ENCODE results near the gene NFATC2.

Gene NFATC2

DNA sequence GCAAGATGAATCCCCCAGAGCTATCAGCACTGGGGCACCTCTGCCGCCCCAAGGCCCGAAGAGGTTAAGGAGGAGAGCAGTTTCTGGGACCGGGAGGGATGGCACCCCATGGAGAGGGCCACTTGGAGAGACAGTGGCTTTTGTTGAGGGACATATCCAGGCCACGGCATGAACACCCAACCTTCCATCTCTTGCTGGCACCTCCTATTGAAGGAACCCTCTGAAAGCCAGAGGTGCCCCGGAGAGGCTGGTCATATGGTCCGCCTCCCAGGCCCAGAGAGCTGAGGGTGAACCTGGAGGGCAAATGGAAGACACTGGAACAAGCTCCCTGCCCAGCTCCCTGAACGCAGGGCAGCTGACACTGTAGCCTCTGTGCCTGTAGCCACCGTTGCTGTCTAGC lies 167.0 kb downstream of the NFATC2 start:
- Histone ChIP-seq H3K4me3 (ENCODE audit: low read depth in 1 of 2, low read length in 2 of 2) (no peak overlapping the region), H3K27me3 (ENCODE audit: control insufficient read depth in 1 of 2, insufficient read depth in 2 of 2, low read length in 2 of 2) (no peaks in the 10 kb centered on the region), H3K27ac (ENCODE audit: low read depth, low read length) (no peak overlapping the region), H3K4me1 (ENCODE audit: insufficient read depth, low read length) (no peaks in the 10 kb centered on the region), H3K36me3 (ENCODE audit: insufficient read depth, low read length) (no peaks in the 10 kb centered on the region), H3K9me3 (ENCODE audit: low read length) (no peaks in the 10 kb centered on the region), H3K9ac (ENCODE audit: low read length) (no peak overlapping the region)

DNA sequence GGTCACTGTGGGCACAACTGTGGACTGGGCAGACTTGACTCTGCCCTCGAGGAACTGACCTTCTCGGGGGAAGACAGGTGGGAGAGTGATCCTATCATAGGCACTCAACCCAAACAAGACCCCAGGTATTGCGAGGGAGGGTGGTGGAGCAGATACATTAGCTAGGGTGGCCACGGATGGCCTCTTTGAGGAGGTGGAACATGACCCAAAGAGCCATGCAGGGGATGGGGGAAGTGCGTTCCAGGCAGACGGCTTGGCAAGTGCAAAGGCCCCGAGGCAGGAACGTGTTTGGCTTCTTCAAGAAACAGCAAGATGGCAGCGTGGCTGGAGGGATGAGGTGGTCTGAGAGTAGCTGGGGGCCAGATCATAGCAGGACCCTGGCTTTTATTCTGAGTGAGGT lies 167.6 kb downstream of the NFATC2 start:
- Histone ChIP-seq H3K9me3 (ENCODE audit: low read length) (no peaks in the 10 kb centered on the region), H3K4me1 (ENCODE audit: insufficient read depth, low read length) (no peaks in the 10 kb centered on the region), H3K36me3 (ENCODE audit: insufficient read depth, low read length) (no peaks in the 10 kb centered on the region), H3K9ac (ENCODE audit: low read length) (no peak overlapping the region), H3K27me3 (ENCODE audit: control insufficient read depth in 1 of 2, insufficient read depth in 2 of 2, low read length in 2 of 2) (no peaks in the 10 kb centered on the region), H3K4me3 (ENCODE audit: low read depth in 1 of 2, low read length in 2 of 2) (no peak overlapping the region), H3K27ac (ENCODE audit: low read depth, low read length) (no peak overlapping the region)

DNA sequence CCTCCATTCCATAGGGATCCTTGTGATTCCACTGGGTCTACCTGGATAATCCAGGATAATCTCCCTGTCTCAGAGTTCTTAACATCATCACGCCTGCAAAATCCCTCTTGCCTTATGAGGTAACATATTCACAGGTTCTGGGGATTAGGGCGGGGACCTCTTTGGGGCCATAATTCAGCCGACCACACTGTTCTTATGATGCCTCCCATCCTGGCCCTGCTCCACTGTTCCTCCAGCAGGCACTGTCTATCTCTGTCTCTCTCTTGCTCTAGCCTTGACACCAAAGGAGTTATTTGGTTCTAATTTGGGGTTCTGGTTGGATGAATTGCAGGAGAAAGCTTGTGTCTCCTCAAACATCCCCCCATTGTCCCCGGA lies 168.1 kb downstream of the NFATC2 start:
- Histone ChIP-seq H3K36me3 (ENCODE audit: insufficient read depth, low read length) (no peaks in the 10 kb centered on the region), H3K27ac (ENCODE audit: low read depth, low read length) (no peak overlapping the region)

DNA sequence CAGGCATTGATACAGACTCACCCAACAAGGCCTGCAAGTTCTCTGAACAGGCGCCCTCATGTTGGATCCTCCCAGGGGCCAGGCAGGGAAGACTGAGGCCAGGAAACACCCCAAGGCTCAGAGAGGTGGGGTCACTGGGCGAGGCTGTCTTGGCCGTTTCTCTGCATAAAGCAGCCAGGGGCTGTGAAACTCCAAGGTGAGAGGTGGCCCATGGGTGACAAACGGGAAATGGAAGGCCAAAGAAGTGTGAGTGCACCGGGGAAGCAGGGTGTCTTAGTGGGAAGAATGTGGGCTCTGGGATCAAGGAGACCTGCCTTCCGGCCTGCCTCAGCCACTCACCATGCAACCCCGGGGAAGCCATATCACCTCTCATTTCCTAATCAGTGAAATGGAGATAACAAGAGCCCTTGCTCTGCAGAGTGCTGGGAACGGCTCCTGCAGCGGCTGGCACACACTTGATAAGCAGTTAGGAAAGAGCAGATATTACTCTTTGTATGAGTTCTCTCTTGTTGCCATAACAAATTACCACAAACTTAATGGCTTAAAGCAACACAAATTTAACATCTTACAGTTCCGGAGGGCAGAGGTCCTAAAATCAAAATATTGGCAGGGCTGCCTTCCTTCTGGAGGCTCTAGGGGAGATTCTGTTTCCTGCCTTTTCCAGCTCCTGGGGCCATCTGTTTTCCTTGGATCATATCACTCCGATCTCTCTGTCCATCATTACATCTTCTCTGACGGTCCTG lies 168.6 kb downstream of the NFATC2 start:
- H3K27ac ChIP-seq (ENCODE audit: low read depth, low read length): no peak overlapping the region
- H3K27me3 ChIP-seq (ENCODE audit: control insufficient read depth in 1 of 2, insufficient read depth in 2 of 2, low read length in 2 of 2): no peaks in the 10 kb centered on the region
- no peaks in the 10 kb centered on the region for H3K4me1 ChIP-seq (ENCODE audit: insufficient read depth, low read length)
- H3K9ac ChIP-seq (ENCODE audit: low read length): no peak overlapping the region
- H3K9me3 ChIP-seq (ENCODE audit: low read length): no peaks in the 10 kb centered on the region
- no peaks in the 10 kb centered on the region for H3K36me3 ChIP-seq (ENCODE audit: insufficient read depth, low read length)
- no peak overlapping the region for H3K4me3 ChIP-seq (ENCODE audit: low read depth in 1 of 2, low read length in 2 of 2)

More for the DNA sequence above, 168.1 kb downstream of the NFATC2 start:
- Histone ChIP-seq H3K4me1 (ENCODE audit: insufficient read depth, low read length) (no peaks in the 10 kb centered on the region), H3K27me3 (ENCODE audit: control insufficient read depth in 1 of 2, insufficient read depth in 2 of 2, low read length in 2 of 2) (no peaks in the 10 kb centered on the region), H3K9me3 (ENCODE audit: low read length) (no peaks in the 10 kb centered on the region), H3K9ac (ENCODE audit: low read length) (no peak overlapping the region), H3K4me3 (ENCODE audit: low read depth in 1 of 2, low read length in 2 of 2) (no peak overlapping the region)

DNA sequence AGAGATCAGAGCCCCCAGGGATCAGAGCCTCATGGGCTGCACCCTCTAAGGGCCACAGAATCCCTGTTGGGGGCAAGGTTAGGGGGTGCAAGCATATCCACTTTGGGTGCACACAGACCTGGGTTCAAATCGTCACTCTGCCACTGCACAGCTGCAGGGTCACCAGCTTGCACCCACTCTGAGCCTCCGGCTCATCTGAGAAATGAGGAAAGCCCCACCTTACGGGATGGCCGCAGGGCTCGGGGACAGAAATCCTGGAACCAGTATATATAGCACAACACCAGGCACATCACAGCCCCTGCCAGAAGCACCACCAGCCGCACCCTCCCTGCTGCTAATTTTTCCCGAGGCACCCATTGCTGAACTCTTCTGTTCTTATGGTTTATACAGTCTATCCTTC lies 169.6 kb downstream of the NFATC2 start:
- H3K9ac ChIP-seq (ENCODE audit: low read length): no peak overlapping the region
- no peaks in the 10 kb centered on the region for H3K36me3 ChIP-seq (ENCODE audit: insufficient read depth, low read length)
- no peaks in the 10 kb centered on the region for H3K4me1 ChIP-seq (ENCODE audit: insufficient read depth, low read length)
- no peak overlapping the region for H3K27ac ChIP-seq (ENCODE audit: low read depth, low read length)
- H3K9me3 ChIP-seq (ENCODE audit: low read length): no peaks in the 10 kb centered on the region
- H3K4me3 ChIP-seq (ENCODE audit: low read depth in 1 of 2, low read length in 2 of 2): no peak overlapping the region
- no peaks in the 10 kb centered on the region for H3K27me3 ChIP-seq (ENCODE audit: control insufficient read depth in 1 of 2, insufficient read depth in 2 of 2, low read length in 2 of 2)

DNA sequence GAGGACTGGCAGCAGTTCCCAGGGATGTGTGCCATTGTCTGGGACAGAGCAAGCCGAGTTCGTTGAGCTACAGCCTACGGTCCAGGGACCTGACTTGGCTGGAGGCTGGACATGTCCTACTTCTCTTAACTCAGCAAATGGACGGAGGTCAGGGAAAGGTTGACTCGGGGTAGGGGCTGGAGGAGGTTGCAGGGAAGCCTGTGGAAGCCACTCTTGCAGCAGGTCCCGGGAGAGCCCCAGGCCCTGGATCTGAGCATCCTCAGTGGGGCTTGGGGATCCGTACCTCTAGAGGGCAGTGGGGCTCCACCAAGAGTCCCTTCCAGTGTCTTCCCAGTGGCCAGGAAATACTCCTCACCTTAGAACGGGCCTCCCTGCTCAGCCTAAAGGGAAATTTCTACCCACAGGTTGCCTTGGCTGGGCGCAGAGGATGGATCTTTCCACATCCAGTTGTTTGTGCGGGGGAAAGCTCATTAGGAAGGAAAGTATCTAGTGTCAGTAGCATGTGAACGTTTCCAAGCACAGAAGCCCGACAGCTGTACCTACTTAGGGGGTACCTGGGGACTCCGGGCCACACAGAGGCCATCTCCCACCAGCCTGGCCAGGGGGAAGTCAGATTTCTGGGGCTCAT lies 170.2 kb downstream of the NFATC2 start:
- Histone ChIP-seq H3K36me3 (ENCODE audit: insufficient read depth, low read length) (no peaks in the 10 kb centered on the region), H3K27me3 (ENCODE audit: control insufficient read depth in 1 of 2, insufficient read depth in 2 of 2, low read length in 2 of 2) (no peaks in the 10 kb centered on the region), H3K9me3 (ENCODE audit: low read length) (no peaks in the 10 kb centered on the region), H3K27ac (ENCODE audit: low read depth, low read length) (no peak overlapping the region), H3K9ac (ENCODE audit: low read length) (no peak overlapping the region), H3K4me3 (ENCODE audit: low read depth in 1 of 2, low read length in 2 of 2) (no peak overlapping the region), H3K4me1 (ENCODE audit: insufficient read depth, low read length) (no peaks in the 10 kb centered on the region)

DNA sequence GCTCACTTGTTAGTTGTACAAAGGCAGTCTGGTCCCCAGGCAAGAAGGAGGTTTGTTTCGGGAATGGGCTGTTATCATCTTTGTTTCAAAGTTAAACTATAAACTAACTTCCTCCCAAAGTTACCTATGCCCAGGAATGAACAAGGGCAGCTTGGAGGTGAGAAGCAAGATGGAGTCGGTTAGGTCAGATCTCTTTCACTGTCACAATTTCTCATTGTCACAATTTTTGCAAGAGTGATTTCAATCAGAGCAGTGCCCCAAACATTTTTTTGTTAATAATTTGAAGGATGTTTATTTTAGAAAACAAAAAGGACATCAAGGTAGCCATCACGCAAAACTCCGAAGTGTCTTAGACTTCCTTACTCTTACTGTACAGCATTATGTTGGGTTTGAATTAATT lies 170.8 kb downstream of the NFATC2 start:
- no peak overlapping the region for H3K4me3 ChIP-seq (ENCODE audit: low read depth in 1 of 2, low read length in 2 of 2)
- H3K9me3 ChIP-seq (ENCODE audit: low read length): no peaks in the 10 kb centered on the region
- no peaks in the 10 kb centered on the region for H3K4me1 ChIP-seq (ENCODE audit: insufficient read depth, low read length)
- no peaks in the 10 kb centered on the region for H3K27me3 ChIP-seq (ENCODE audit: control insufficient read depth in 1 of 2, insufficient read depth in 2 of 2, low read length in 2 of 2)
- no peak overlapping the region for H3K9ac ChIP-seq (ENCODE audit: low read length)
- no peaks in the 10 kb centered on the region for H3K36me3 ChIP-seq (ENCODE audit: insufficient read depth, low read length)
- H3K27ac ChIP-seq (ENCODE audit: low read depth, low read length): no peak overlapping the region

DNA sequence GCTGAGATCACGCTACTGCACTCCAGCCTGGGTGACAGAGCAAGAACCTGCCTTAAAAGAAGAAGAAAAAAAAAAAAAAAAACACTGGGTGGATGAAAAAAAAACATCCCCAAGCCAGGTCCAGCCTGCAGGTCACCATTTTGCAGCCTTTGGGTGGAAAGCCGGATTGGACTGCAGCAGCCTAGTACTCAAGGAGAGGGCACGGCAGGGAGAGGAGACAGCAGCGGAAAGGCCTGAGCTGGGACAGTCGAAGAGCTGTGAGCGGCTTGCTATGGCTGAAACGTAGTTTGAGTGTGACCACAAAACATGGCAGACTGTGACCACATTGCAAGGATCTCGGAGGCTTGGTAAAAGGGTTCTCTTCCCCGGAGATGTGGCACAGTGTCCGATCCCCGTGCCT lies 173.0 kb downstream of the NFATC2 start:
- H3K9me3 ChIP-seq (ENCODE audit: low read length): no peaks in the 10 kb centered on the region
- H3K9ac ChIP-seq (ENCODE audit: low read length): no peak overlapping the region
- no peaks in the 10 kb centered on the region for H3K36me3 ChIP-seq (ENCODE audit: insufficient read depth, low read length)
- no peak overlapping the region for H3K27ac ChIP-seq (ENCODE audit: low read depth, low read length)
- no peak overlapping the region for H3K4me3 ChIP-seq (ENCODE audit: low read depth in 1 of 2, low read length in 2 of 2)
- no peaks in the 10 kb centered on the region for H3K4me1 ChIP-seq (ENCODE audit: insufficient read depth, low read length)
- no peaks in the 10 kb centered on the region for H3K27me3 ChIP-seq (ENCODE audit: control insufficient read depth in 1 of 2, insufficient read depth in 2 of 2, low read length in 2 of 2)

DNA sequence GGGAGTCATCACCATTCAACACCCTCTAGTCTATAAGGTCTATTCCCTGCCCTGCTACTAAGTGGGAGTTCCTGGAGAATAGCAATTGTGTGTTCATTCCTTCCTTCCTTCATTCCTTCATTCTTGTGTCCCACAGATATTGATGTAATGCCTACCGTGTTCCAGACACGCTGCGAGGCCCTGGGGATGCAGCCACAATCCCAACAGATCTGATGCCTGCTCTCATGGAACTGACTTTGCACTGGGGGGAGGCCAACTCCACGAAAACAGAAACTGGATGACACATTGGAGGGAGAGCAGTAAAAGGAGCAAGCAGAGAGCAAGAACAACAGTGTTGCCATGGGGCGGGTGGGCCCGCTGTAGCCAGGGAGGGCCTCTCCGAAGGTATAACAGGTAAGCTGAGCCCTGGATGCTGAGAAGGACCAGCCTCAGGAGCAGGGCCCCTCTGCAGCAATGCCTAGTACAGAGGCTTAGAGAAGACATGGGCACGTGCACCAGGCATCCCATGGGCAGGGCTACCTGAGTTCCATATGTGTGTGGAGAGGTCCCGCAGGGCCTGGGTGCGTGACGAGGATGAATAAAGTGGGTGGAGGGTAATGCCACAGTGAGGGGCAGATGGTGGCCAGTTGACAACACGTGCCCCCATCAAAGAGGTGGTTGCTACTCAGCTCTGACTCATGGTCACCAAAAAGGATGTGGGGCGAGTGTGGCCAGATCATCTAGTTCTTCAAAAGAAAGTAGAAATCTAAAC lies 173.9 kb downstream of the NFATC2 start:
- Histone ChIP-seq H3K27ac (ENCODE audit: low read depth, low read length) (no peak overlapping the region), H3K4me3 (ENCODE audit: low read depth in 1 of 2, low read length in 2 of 2) (no peak overlapping the region), H3K9ac (ENCODE audit: low read length) (no peak overlapping the region), H3K9me3 (ENCODE audit: low read length) (no peaks in the 10 kb centered on the region), H3K4me1 (ENCODE audit: insufficient read depth, low read length) (no peaks in the 10 kb centered on the region), H3K27me3 (ENCODE audit: control insufficient read depth in 1 of 2, insufficient read depth in 2 of 2, low read length in 2 of 2) (no peaks in the 10 kb centered on the region), H3K36me3 (ENCODE audit: insufficient read depth, low read length) (no peaks in the 10 kb centered on the region)

DNA sequence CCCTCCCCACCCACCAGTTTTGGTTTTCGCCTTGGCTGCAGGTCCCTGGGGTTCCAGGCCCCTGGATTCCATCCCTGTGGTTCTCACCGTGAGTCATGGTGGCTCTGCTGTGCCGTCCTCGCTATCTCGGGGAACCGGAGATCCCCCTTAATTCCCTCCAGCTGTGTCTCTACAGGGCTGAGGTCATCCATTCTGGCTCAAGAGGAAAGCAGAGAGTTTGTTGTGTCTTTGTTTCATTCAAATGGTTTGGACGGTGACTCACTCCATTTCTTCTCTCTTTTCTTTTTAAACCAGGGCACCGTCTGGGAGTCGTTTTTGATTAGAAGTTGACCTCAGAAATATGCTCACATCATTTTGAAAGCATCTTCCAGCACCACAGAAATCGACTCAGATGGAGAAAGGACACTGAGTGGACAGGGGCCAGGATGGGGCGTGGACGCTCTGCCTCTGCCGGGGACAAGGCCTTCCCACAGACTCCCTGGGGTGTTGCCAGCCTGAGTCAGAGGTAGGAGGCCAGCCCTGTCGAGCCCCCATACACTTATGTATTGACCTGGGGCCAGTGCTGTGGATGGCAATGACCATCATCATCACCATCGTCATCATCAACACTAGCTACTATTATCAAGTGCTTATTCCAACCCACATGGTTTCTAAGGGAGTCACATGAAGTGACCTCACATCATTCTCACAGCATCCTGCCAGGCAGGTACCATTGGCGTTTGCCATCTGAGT lies 176.2 kb downstream of the NFATC2 start:
- Histone ChIP-seq H3K27ac (ENCODE audit: low read depth, low read length) (no peak overlapping the region), H3K9me3 (ENCODE audit: low read length) (no peaks in the 10 kb centered on the region), H3K4me3 (ENCODE audit: low read depth in 1 of 2, low read length in 2 of 2) (no peak overlapping the region), H3K27me3 (ENCODE audit: control insufficient read depth in 1 of 2, insufficient read depth in 2 of 2, low read length in 2 of 2) (no peaks in the 10 kb centered on the region), H3K36me3 (ENCODE audit: insufficient read depth, low read length) (no peaks in the 10 kb centered on the region), H3K9ac (ENCODE audit: low read length) (no peak overlapping the region), H3K4me1 (ENCODE audit: insufficient read depth, low read length) (no peaks in the 10 kb centered on the region)

DNA sequence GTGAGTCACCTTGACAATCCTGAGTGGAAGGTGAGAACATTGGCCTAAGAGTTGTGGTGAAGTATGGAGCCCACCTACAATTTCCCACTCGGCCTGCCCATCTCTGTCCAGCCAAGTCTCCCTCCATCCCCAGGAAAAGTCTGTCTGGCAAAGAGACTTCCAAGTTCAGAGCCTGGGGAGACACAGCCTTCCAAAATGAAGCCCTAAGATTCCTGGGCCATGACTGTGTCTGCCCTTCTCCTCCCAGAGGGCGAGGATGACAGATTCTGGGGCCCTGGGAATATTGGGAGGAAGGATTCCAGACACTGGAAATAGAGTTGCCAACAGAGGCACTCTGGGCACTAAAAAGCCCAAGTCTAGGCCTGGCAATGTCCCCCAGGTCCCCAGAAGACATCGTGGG lies 176.8 kb downstream of the NFATC2 start:
- Histone ChIP-seq H3K4me3 (ENCODE audit: low read depth in 1 of 2, low read length in 2 of 2) (no peak overlapping the region), H3K9ac (ENCODE audit: low read length) (no peak overlapping the region), H3K9me3 (ENCODE audit: low read length) (no peaks in the 10 kb centered on the region), H3K27ac (ENCODE audit: low read depth, low read length) (no peak overlapping the region), H3K36me3 (ENCODE audit: insufficient read depth, low read length) (no peaks in the 10 kb centered on the region), H3K27me3 (ENCODE audit: control insufficient read depth in 1 of 2, insufficient read depth in 2 of 2, low read length in 2 of 2) (no peaks in the 10 kb centered on the region), H3K4me1 (ENCODE audit: insufficient read depth, low read length) (no peaks in the 10 kb centered on the region)

All from muscle layer of colon (tissue), 2 donors.